GM18951 (cell line): ENCODE measurements around the gene VMP1.

Source experiments
- POLR2A ChIP-seq: IDR thresholded peaks from 4 replicates; pipeline ENCODE4 v1.6.1; 2011; ENCODE audit warnings: mild to moderate bottlenecking; ENCODE audit not compliant: insufficient read length, insufficient read depth; ENCODE audit errors: extremely low read depth
- in situ Hi-C: fragments of 300-500 bp; cut with MboI; formaldehyde crosslinking; loops from one replicate; pipeline ENCODE4 v1.12.0; 2022; ENCODE audit warnings: low sequenced_read_pairs, mixed read lengths, inconsistent platforms; ENCODE audit not compliant: unreplicated experiment

Gene VMP1

DNA sequence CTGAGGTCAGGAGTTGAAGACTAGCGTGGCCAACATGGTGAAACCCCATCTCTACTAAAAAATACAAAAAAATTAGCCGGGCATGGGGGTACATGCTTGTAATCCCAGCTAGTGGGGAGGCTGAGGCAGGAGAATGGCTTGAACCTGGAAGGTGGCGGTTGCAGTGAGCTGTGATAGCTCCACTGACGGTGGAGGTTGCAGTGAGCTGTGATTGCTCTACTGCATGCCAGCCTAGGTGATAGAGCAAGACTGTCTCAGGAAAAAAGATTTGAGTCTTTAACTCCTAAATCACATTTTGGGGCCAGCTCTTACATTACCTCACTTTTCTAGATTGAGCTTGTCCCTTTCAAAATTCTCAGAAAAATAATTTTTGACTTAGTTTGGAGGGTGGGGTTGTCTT lies 15.2 kb downstream of the VMP1 start:
- in situ Hi-C loops = no loop called here
- TF ChIP-seq POLR2A = no peak

DNA sequence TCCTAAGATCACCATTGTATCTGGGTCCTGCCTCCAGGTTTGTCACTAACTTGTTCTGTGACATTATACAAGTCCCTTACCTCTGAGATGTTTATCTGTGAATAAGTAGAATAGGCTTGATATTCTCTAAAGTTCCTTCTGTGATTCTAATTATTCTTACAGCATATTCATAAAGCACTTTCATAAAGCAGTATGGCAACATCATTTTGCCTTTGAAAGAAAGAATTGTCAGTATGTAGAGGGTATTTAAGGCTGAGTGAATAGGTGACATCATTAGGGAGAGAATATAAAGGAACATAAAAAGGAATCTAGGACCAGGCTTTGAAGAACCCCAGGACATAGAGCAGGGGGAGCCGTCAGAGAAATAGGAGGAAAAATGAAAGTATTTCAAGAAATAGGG lies 15.6 kb downstream of the VMP1 start:
- no peak for TF ChIP-seq POLR2A
- in situ Hi-C loops = no loop called here

DNA sequence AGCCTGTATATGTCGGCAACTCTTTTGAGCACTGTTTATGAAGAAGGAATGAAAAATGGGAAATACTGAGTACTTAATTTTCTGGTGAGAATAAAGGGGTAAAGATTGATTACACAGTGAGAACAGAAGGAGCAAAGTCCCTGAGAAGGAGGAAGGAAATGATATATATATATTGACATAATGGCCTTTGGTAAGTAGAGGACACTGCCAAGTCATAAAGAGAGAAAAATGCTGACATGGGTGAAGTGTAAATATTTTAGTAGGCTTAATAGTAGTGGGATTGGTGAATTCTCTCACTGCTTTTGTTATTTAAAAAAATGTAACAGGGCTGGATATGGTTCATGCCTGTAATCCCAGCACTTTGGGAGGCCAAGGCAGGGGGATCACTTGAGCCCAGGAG lies 16.2 kb downstream of the VMP1 start:
- in situ Hi-C loops = no loop called here
- no peak for TF ChIP-seq POLR2A

DNA sequence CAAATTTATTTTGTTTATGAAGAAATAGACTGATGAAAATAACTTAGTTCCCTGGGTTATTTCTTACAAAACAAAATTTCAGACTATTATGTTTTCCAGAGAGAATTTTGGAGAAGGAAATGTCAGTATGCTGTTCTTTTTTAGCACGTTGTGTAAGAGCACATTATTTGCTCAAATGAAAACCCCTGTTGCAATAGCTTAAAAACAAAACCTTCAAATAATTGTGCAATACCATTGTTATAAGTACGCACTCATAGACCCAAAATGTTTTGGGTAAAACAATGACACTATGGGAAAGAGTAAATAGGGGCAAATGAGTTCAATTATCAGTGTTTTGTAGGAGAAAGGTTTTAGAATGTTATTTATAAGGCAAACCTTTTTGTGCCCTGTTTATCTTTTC lies 18.2 kb downstream of the VMP1 start:
- in situ Hi-C loops = loop anchor here (25.0 kb wide), 1 partner anchor 337 kb away; no protein-coding TSS in a partner anchor
- no peak for TF ChIP-seq POLR2A

DNA sequence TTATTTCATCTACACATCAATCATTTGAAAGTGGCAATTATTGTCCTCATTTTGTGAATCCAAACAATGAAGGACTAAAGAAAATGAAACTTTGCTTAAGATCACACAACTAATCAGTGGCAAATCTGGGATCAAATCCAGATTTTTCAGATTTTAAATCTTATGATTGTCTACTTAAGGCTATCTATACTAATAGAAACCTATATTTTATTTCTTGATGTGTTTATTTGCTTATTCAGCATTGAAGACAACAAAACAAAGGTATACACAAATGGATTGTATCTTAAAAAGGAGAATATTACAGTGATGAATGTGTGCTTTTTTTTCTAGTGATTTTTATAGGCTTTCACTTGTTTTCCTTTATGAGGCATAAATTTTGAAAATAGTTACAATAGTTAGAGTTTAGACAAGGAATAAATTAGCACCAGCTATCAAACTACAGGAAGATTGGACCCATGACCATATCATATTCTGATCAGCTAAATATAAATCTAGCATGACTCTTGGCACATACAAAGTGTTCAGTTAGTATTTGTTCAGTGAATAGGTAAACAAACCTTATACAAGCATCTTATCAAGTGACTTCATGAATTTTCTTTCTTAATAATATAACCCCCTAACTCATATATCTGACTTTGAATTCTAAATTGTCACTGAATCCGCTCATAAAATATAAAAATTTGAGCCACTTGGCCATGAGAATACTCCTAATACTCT lies 20.5 kb downstream of the VMP1 start:
- in situ Hi-C loops = loop anchor here (25.0 kb wide), 1 partner anchor 334 kb away; no protein-coding TSS in a partner anchor

DNA sequence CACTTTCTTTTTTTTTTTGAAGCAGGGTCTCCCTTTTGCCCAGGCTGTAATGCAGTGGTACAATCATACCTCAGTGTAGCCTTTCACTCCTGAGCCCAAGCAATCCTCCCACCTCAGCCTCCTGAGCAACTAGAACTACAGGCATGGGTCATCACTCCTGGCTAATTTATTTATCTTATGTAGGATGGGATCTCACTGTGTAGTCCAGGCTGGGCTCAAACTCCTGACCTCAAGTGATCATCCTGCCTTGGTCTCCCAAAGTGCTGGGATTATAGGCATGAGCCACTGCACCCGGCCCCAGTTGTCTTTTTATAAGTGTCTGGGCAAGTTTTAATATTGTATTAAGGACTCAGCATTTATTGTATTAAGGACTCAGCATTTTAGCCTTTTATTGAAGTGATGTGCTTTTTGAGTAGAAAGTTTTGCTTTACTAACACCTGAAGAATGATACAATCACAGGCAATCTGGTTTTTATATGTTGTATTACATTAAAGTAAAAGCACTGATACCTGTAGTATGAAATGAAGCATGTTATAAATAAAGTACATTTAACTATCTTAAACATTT lies 22.9 kb downstream of the VMP1 start:
- in situ Hi-C loops = loop anchor here (25.0 kb wide), 1 partner anchor 332 kb away; no protein-coding TSS in a partner anchor
- TF ChIP-seq POLR2A = no peak

More for the DNA sequence above, 20.5 kb downstream of the VMP1 start:
- no peak for TF ChIP-seq POLR2A

DNA sequence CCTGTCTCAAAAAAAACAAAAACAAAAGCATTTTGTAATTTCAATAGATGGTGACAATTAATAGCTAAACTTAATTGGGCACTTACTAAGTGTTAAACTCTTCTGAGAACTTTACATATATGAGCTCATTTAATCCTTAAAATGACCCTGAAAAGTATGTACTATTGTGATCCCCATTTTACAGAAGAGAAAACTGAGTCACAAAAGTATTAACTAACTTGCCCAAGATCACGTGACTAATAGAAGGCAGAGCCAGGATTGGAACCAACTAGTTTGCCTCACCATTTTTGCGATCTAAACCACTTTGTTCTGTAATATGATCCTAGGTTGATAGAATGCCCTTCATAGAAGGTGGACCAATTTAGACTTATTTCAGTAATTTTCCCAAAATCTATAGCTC lies 26.2 kb downstream of the VMP1 start:
- TF ChIP-seq POLR2A = no peak
- in situ Hi-C loops = loop anchor here (25.0 kb wide), 1 partner anchor 329 kb away; no protein-coding TSS in a partner anchor

DNA sequence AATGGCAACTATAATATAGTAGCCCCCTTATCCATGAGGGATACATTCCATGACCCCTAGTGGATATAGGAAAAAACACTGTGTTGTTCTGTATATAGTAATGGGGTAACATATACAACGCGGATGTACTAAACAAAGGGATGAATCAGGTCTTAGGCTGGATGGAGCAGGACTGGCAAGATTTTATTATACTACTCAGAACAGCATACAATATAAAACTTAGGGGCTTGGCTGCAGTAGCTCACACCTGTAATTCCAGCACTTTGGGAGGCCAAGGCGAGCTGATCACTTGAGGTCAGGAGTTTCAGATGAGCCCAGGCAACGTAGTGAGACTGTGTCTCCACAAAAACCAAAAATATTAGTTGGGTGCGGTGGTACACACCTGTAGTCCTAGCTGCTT lies 26.8 kb downstream of the VMP1 start:
- in situ Hi-C loops = loop anchor here (25.0 kb wide), 1 partner anchor 328 kb away; no protein-coding TSS in a partner anchor
- no peak for TF ChIP-seq POLR2A

DNA sequence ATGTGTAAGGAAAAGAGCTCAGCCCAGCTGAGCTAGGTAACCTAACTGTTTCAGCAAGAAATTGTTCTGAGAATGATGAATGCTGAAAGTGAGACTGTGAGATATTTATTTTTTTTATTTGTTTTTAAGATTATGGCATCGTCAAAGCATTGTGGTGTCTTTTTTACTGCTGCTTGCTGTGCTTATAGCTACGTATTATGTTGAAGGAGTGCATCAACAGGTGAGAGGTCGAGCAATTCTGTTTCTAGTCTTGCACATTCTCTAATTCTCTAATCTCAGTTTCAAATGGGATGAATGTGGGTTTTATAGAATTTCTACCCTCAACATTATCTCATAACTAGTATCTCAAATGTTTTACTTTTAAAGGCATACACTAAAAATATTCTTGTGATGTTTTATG lies 29.9 kb downstream of the VMP1 start:
- in situ Hi-C loops = loop anchor here (25.0 kb wide), 1 partner anchor 325 kb away; no protein-coding TSS in a partner anchor
- no peak for TF ChIP-seq POLR2A

DNA sequence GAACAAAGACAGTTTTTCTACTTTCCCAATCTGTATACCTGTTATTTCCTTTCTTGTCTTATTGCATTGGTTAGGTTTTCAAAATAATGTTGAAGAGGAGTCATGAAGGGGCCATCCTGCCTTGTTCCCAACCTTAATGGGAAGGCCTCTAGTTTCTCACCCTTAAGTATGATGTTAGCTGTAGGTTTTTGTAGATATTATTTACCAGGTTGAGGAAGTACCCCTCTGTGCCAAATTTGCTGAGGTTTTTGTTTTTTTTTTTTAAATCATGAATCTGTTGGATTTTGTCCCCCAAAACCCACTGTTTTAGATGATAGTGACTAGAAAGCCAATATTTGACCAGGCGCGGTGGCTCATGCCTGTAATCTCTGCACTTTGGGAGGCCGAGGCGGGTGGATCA lies 36.4 kb downstream of the VMP1 start:
- in situ Hi-C loops = loop anchor here (25.0 kb wide), 1 partner anchor 318 kb away; no protein-coding TSS in a partner anchor
- no peak for TF ChIP-seq POLR2A

DNA sequence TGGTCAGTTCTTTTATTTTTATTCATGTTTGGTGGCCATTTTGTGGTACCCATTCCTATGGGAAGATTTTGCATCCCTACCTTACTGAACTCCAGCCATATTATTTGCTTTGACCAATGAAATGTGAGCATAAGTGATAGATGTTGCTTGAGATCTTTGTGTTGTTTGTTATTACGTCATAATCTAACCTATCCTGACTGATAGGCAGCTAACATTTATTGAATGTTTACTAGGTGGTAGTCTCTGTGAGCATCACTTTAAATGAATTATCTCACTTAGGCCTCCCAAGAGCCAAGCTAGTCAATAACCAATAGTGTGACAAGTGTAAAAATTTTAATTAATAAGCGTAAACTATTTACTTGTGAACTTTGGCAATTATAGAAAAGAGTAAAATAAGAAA lies 37.6 kb downstream of the VMP1 start:
- no peak for TF ChIP-seq POLR2A
- in situ Hi-C loops = loop anchor here (25.0 kb wide), 1 partner anchor 317 kb away; no protein-coding TSS in a partner anchor

DNA sequence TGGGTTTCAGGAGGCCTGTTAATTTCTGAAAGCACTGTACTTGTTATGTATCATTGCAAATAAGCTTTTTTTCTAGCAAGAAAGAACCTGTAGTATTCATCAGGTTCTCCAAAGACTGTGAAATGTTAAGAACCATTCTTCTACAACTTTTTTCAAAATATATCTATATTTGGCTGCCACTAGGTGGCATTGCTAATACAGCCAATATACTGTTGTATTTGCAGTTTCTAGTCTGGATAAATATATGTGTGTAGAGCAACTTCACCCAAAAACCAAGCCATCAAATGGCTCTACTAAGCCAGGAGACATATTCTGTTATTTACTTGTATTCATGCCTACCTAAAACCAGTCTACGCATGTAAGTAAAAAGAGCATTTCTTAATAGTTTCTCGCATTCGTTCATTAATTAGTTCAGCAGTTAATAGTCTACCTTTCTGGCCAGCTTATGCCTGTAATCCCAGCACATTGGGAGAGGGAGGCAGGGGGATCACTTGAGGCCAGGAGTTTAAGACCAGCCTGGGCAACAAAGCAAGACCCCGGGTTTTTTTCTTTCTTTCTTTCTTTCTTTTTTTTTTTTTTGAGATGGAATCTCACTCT lies 39.5 kb downstream of the VMP1 start:
- in situ Hi-C loops = loop anchor here (25.0 kb wide), 1 partner anchor 315 kb away; no protein-coding TSS in a partner anchor
- no peak for TF ChIP-seq POLR2A

DNA sequence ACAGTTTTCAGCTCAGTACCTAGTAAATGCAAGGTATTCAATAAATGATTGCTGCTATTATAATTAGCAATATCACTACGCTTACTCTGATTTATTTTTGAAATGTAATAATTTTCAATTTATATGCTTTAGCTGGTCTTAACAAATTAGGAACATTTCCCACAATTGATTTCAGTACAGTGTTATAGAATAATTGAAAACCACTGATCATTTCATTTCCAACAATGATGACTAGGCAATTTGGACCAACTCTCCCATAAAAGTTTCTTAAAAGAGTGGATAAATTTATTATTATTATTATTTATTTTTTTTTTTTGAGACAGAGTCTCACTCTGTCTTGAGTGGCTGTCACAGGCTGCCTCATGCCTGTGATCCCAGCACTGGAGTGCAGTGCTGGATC lies 41.1 kb downstream of the VMP1 start:
- in situ Hi-C loops = loop anchor here (25.0 kb wide), 1 partner anchor 314 kb away; no protein-coding TSS in a partner anchor
- TF ChIP-seq POLR2A = no peak

DNA sequence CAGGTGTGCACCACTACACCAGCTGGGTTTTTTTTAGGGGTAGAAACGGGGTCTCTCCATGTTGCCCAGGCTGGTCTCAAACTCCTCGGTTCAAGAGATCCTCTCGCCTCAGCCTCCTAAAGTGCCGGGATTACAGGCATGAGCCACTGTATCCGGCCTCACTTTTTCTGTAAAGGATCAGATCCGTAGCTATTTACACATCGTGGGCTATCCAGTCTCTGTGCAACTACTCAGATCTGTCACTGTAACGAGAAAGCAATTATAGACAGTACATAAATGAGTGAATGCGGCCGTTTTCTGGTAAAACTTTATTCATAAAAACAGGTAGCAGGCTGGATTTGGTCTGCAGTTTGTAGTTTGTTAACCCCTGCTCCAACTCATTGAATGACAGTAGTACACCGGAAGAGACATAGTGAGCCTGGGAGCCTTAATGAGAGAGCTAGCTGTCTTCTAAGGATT lies 44.5 kb downstream of the VMP1 start:
- in situ Hi-C loops = no loop called here
- TF ChIP-seq POLR2A = no peak

DNA sequence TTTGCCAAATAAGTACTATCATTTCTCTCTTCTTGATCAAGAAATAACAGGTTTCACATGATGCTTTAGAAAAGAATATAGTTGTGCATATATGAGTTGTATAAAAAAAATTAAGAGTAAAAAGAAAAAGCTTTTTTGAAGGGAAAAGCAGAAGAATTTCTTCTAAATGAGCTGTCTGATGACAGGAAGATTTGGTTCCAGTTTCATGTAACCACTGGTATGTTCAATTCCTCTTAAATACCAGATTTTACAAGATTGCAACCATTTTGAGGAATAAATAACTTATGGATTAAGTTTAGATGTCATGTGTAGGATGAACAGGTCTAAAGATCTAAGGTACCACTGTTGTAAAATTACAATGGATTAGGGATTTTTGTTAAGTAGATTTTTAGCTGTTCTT lies 45.0 kb downstream of the VMP1 start:
- TF ChIP-seq POLR2A = no peak
- in situ Hi-C loops = no loop called here
